Lower leg skin (tissue), 3 donors: Measurements from ENCODE around the gene CHRNA9.

ENCODE experiments used
- CTCF ChIP-seq, 3 donors: fragments of 450-650 bp; IDR thresholded peaks; one replicate each; pipeline ENCODE4 v1.5.1; 2016; ENCODE audit warnings: antibody characterized with exemption in 3 of 3, mild to moderate bottlenecking in 3 of 3, moderate library complexity in 2 of 3
- POLR2A ChIP-seq, 2 donors: fragments of 450-650 bp; IDR thresholded peaks; one replicate each; pipeline ENCODE4 v1.6.1; 2016 to 2017; ENCODE audit warnings: antibody characterized with exemption in 2 of 2, mild to moderate bottlenecking in 1 of 2, moderate library complexity in 1 of 2

- TF ChIP-seq CTCF (IDR thresholded peaks at IDR 0.05) = no peak
- no peak for TF ChIP-seq POLR2A (IDR thresholded peaks at IDR 0.05)
Observed at GRCh38 chr4:40403081-40403480, 67.9 kb downstream of the CHRNA9 start.
